NCI-H1092 (cell line): ENCODE data around the gene RAB5B.
"Not testable (repeated sequence)": the region's sequence is repeated elsewhere in the genome, so short reads cannot be mapped to it uniquely, and the experiment has no call there.

Source experiments
- DNase-seq: peaks from one replicate; lab custom pipeline; 2025; lab: John Stamatoyannopoulos, UW

The RAB5B gene

GRCh38 chr12:56018356-56018755 is 44.5 kb downstream of the RAB5B start:
- no peak for DNase-seq

- no peak for DNase-seq
These were observed 46.7 kb downstream of the RAB5B start, which contains the start of gene IKZF4 for GRCh38 chr12:56020423-56021184. TSS of gene IKZF4 (plus strand) at chr12:56021043. CDS start at chr12:56021494, 451 bp downstream.

GRCh38 chr12:56021889-56022497 is 48.1 kb downstream of the RAB5B start:
- DNase-seq: no peak

- DNase-seq: no peak
These were observed 54.8 kb downstream of the RAB5B start for GRCh38 chr12:56028511-56029165.

- DNase-seq: no peak
These were observed 55.3 kb downstream of the RAB5B start for GRCh38 chr12:56029166-56029519.

GRCh38 chr12:56029666-56030293 is 55.9 kb downstream of the RAB5B start:
- DNase-seq: no peak

- no peak for DNase-seq
These were observed 58.1 kb downstream of the RAB5B start for GRCh38 chr12:56031987-56032386.

GRCh38 chr12:56034586-56035332 is 60.9 kb downstream of the RAB5B start:
- no peak for DNase-seq

- no peak for DNase-seq
These were observed 63.3 kb downstream of the RAB5B start for GRCh38 chr12:56037161-56037560.

- no peak for DNase-seq
These were observed 64.3 kb downstream of the RAB5B start for GRCh38 chr12:56038022-56038655.

- no peak for DNase-seq
These were observed 66.3 kb downstream of the RAB5B start for GRCh38 chr12:56040151-56040550.

- DNase-seq: no peak
These were observed 67.2 kb downstream of the RAB5B start for GRCh38 chr12:56040963-56041551.

GRCh38 chr12:56041552-56042429 is 67.9 kb downstream of the RAB5B start, which contains the start of gene RPS26:
TSS of gene RPS26 (plus strand) at chr12:56041918. CDS start at chr12:56042167, 249 bp downstream.
- DNase-seq: peak; percentile 97

GRCh38 chr12:56042430-56042813 is 68.5 kb downstream of the RAB5B start:
- DNase-seq: not testable (repeated sequence)

- no peak for DNase-seq
These were observed 69.0 kb downstream of the RAB5B start for GRCh38 chr12:56042843-56043242.
